ENCODE data around the gene JARID2. TPM values are rescaled to one million over a fixed set of nuclear protein-coding genes. Genes with fewer than 3 reads are reported as not detected.

JARID2 gene
- total and polyA plus RNA-seq, 9 of the 15 experiments (the other 6 are each of a cell fraction or from before 2014, with no cell fraction given) = 5.0 to 29.0 (median 15.6) TPM

GRCh38 chr6:15555101-15556038, 309.5 kb downstream of the JARID2 start (continued):
- TF ChIP-seq GMEB1 (CRISPR knock-in tag; IDR thresholded peaks at IDR 0.05) (peak; percentile 62), ELF2 (CRISPR knock-in tag; IDR thresholded peaks at IDR 0.05) (peak; percentile 38; the same call in 1 of the 2 replicates), NELFE (IDR thresholded peaks at IDR 0.05; ENCODE audit: insufficient read depth, insufficient read length) (no peak), MEF2D (tag; conservative IDR thresholded peaks at IDR 0.05; ENCODE audit: low read depth) (peak; percentile 74; the same call in 1 of the 2 replicates), TCFL5 (CRISPR knock-in tag; conservative IDR thresholded peaks at IDR 0.05) (peak; percentile 50; the same call in 1 of the 2 replicates), POLR2H (tag; IDR thresholded peaks at IDR 0.05; ENCODE audit: low read depth) (peak; percentile 94), CAMTA2 (CRISPR knock-in tag; conservative IDR thresholded peaks at IDR 0.05) (no peak), KLF16 (IDR thresholded peaks at IDR 0.05) (peak; percentile 73; the same call in 1 of the 2 replicates), SOX6 (IDR thresholded peaks at IDR 0.05) (peak; percentile 85), ILK (tag; IDR thresholded peaks at IDR 0.05; ENCODE audit: borderline replicate concordance, low read depth) (peak; percentile 69), HOMEZ (CRISPR knock-in tag; IDR thresholded peaks at IDR 0.05) (0 out of 2 replicates have a peak, but pooled peaks have one; percentile 57), HMBOX1 (IDR thresholded peaks at IDR 0.05) (peak; percentile 93), GTF3C2 (IDR thresholded peaks at IDR 0.05; ENCODE audit: borderline replicate concordance, extremely low read depth, insufficient read length) (no peak), PHB (CRISPR knock-in tag; IDR thresholded peaks at IDR 0.05) (no peak), IRF1 (CRISPR knock-in tag; IDR thresholded peaks at IDR 0.05; ENCODE audit: borderline replicate concordance) (no peak), ZBTB8A (IDR thresholded peaks at IDR 0.05; ENCODE audit: partially characterized antibody) (no peak), SPI1 (IDR thresholded peaks at IDR 0.05; ENCODE audit: borderline replicate concordance, low read depth, low read length) (peak; percentile 38; the same call in 1 of the 2 replicates), ARID1B (IDR thresholded peaks at IDR 0.05) (peak; percentile 89), PRPF4 (IDR thresholded peaks at IDR 0.05; ENCODE audit: insufficient read depth, low read depth, low read length, poor library complexity, severe bottlenecking) (no peak)

Data from K562 (cell line).